HG03095 (cell line): ENCODE data around the gene CPNE6.
"Not testable (repeated sequence)": the region's sequence is repeated elsewhere in the genome, so short reads cannot be mapped to it uniquely, and the experiment has no call there.

Experiments used
- ATAC-seq: cut with Tn5 transposase; IDR thresholded peaks from one replicate; pipeline ENCODE4 v1.9.1; 2021; ENCODE audit warnings: moderate library complexity; ENCODE audit not compliant: unreplicated experiment

CPNE6 gene

GRCh38 chr14:24102357-24103048 lies 31.1 kb downstream of the CPNE6 start:
- no peak for ATAC-seq

DNA sequence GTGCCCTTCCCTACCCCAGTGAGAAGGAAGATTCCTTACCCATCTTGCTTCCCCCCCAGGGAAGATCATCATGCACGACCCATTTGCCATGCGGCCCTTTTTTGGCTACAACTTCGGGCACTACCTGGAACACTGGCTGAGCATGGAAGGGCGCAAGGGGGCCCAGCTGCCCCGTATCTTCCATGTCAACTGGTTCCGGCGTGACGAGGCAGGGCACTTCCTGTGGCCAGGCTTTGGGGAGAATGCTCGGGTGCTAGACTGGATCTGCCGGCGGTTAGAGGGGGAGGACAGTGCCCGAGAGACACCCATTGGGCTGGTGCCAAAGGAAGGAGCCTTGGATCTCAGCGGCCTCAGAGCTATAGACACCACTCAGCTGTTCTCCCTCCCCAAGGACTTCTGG lies 32.1 kb downstream of the CPNE6 start:
- ATAC-seq = no peak

DNA sequence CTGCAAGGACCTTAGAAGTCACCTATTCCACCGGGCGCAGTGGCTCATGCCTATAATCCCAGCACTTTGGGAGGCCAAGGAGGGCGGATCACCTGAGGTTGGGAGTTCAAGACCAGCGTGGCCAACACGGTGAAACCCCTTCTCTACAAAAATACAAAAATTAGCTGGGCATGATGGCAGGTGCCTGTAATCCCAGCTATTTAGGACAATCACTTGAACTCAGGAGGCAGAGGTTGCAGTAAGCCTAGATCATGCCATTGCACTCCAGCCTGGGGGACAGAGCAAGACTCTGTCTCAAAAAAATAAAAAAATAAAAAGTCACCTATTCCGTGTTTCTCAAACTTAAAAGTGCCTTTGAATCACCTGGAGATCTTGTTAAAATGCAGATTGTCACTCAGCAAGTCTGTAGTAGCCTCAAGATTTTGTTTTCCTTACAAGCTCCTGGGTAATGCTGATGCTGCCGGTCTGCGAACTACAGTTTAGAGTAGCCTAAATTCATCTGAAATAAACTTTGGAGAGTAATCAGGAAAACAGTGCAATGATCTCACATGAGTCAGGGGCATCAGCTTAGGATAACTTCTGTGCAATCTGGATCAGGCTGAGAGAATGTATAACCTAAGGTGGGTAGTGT lies 34.4 kb downstream of the CPNE6 start:
- not testable (repeated sequence) for ATAC-seq

DNA sequence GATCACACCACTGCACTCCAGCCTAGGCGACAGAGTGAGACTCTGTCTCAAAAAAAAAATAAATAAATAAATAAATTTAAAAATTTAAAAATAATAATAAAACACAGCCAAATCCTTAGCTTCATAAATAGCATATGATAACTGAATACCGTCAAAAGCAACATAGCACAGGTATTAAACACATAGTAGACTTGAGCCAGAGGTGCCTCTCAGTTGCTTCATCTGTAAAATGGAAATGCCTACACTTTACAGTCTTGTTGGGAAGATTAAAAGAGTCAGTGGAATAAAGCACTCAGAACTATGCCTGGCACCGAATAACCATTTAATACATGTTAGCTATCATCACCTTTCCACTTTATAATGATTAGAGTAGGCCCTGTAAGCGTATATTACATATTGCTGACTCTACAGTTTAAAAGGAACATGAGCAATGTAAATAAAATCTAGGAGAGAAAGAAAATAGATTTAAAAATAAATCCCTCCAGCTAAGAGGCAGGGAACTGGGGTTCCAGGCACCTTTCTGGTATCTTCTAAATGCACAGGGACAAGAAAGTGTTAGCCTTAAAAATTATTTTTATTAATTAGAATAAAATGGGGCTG lies 35.4 kb downstream of the CPNE6 start:
- ATAC-seq = no peak

DNA sequence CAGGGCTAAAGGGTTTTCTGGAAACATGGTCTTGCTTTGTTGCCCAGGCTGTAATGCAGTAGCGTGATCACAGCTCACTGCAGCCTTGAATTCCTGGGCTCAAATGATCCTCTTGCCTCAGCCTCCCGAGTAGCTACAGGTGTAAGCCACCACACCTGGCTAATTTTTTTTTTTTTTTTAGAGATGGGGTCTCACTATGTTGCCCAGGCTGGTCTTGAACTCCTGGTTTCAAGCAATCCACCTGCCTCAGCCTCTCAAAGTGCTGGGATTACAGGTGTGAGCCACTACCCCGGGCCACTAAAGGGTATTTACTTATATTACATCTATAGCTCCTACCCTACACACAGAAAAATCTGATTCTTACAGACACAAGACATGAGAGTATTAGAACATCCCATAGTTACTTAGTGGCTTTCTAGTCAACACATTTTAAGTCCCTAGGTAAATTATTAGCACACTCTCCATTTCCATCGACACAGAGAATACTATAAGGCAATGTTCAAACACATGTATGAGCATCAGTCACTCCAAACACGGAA lies 37.0 kb downstream of the CPNE6 start:
- ATAC-seq = peak; percentile 36

DNA sequence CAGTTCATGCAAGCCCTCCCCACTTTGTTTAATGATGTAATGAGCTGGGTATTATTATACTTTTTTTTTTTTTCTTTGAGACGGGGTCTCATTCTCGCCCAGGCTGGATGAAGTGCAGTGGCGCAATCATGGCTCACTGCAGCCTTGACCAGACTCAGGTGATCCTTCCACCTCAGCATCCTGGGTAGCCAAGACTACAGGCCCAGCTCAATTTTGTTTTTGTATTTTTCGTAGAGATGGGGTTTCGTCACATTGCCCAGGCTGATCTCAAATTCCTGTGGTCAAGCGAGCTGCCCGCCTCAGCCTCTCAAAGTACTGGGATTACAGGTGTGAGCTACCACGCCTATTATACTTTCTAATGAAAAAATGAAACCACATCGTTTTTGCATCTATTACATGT lies 38.7 kb downstream of the CPNE6 start:
- no peak for ATAC-seq

GRCh38 chr14:24110523-24110922 lies 39.2 kb downstream of the CPNE6 start:
- ATAC-seq = no peak

- ATAC-seq = no peak
These were observed 42.0 kb downstream of the CPNE6 start for GRCh38 chr14:24113379-24113800.

- ATAC-seq = peak; percentile 23
These were observed 42.6 kb downstream of the CPNE6 start for GRCh38 chr14:24113801-24114531.

GRCh38 chr14:24114532-24115421 lies 43.4 kb downstream of the CPNE6 start, which contains the start of the genes DCAF11 and NRL:
Gene DCAF11, plus strand, starts transcription at chr14:24114777. Its CDS starts 818 bp downstream, at chr14:24115595.
Gene NRL, minus strand, starts transcription at chr14:24114949. Its CDS starts 32,101 bp downstream, at chr14:24082848.
- ATAC-seq = peak; percentile 82

GRCh38 chr14:24115422-24116127 lies 44.2 kb downstream of the CPNE6 start:
- no peak for ATAC-seq

- ATAC-seq = no peak
These were observed 44.9 kb downstream of the CPNE6 start for GRCh38 chr14:24116128-24116814.

DNA sequence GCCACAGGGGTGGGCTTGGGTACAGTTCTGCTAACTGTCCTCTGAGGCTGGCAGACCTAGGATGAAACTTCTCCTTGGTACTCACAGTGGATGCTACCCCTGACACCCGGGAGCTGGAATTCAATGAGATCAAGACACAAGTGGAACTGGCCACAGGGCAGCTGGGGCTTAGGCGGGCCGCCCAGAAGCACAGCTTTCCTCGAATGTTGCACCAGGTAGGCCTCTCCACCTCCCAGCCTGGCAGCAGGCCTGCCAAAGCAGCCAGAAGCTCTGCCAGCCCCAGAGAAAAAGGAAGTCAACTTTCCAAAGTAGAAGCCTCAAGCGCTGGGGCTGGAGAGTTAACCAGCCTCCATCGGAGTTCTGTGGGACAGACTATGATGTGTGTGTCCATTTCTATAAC lies 45.8 kb downstream of the CPNE6 start:
- no peak for ATAC-seq

- no peak for ATAC-seq
These were observed 48.3 kb downstream of the CPNE6 start for GRCh38 chr14:24119691-24120090.

GRCh38 chr14:24121210-24121609 lies 49.8 kb downstream of the CPNE6 start:
- no peak for ATAC-seq

- ATAC-seq = no peak
These were observed 51.1 kb downstream of the CPNE6 start for GRCh38 chr14:24122416-24122815.

DNA sequence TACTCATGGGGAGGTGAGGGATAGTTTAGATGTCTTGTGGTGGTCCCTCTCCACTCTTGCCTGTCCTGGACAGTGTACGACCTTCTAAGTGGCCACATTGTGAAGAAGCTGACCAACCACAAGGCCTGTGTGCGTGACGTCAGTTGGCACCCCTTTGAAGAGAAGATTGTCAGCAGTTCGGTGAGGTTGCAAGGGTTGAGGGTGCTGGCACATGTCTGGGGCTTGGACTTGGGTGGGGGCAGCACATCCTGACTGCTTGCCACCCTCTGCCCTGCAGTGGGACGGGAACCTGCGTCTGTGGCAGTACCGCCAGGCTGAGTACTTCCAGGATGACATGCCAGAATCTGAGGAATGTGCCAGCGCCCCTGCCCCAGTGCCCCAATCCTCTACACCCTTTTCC lies 51.5 kb downstream of the CPNE6 start:
- no peak for ATAC-seq

DNA sequence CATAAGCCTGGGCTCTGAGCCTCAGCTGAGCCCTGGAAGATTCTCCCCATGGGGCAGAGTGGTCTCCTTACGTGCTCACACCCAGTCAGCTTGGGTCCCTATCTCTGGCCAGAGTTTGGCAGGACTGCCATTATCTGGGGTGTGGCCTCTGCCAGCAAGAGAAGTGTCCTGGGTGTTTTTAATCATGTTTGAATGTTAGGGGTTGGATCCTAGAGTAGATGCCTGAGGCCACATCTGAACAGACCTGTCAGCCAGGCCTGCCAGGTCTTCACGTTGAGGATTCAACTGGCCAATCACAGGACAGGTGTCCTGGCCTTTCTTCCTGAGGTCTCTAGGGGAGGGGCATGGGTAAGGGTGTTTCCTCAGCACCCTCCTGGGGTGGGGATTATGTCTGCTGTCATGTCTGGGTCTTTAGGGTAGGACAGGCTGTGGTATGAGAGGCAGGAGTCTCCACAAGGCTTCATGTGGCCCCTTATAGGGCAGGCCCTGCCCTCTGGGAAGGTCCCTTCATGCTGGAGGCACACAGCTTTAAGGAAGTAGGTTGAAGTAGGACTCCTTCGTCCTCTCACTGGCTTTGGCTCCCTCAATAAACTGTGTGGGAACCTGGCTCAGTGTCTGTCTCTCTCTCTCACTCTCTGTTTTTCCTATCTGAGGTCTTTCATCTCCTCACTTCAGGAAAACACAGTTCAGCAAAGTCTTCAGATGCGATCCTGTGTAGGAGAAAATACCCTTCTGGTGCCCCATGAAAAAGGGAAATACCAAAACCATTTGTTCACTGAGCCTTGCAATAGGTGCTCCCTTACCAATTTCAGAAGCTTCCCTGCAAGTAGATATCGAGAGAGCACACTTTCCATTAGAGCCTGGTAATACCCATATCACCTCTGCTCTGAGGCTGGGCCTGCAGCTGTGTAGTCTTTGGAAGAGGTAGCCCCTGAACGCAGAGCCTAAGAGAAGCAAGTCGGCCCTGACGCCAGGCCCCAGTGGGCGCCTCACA lies 52.4 kb downstream of the CPNE6 start:
- ATAC-seq = peak; percentile 48
